ENCODE data around the gene ACO2.

Gene ACO2

GRCh38 chr22:41444360-41445128 is 24.4 kb upstream of the ACO2 start (continued):
- TF ChIP-seq ZNF354C (tag by site-specific recombination; IDR thresholded peaks at IDR 0.05; ENCODE audit: borderline replicate concordance, low read depth): no peak
- 0 out of 2 replicates have a peak, but pooled peaks have one; percentile 26 for TF ChIP-seq ZNF324 (tag by site-specific recombination; IDR thresholded peaks at IDR 0.05)
- TF ChIP-seq ZNF416 (tag by site-specific recombination; IDR thresholded peaks at IDR 0.05): no peak
- TF ChIP-seq ZNF140 (tag by site-specific recombination; IDR thresholded peaks at IDR 0.05): no peak
- TF ChIP-seq ZNF404 (tag by site-specific recombination; IDR thresholded peaks at IDR 0.05): no peak
- no peak for TF ChIP-seq KLF17 (tag by site-specific recombination; IDR thresholded peaks at IDR 0.05)
- peak; percentile 74 for TF ChIP-seq EGR2 (tag by site-specific recombination; IDR thresholded peaks at IDR 0.05; ENCODE audit: low read depth)
- TF ChIP-seq ZNF623 (tag by site-specific recombination; IDR thresholded peaks at IDR 0.05): 0 out of 2 replicates have a peak, but pooled peaks have one; percentile 13
- no peak for TF ChIP-seq ZNF274 (IDR thresholded peaks at IDR 0.05; ENCODE audit: low read length)
- no peak for TF ChIP-seq ZNF274 (tag by site-specific recombination; IDR thresholded peaks at IDR 0.05; ENCODE audit: borderline replicate concordance)
- no peak for TF ChIP-seq ZNF664 (tag by site-specific recombination; IDR thresholded peaks at IDR 0.05)
- no peak for TF ChIP-seq ZNF311 (tag by site-specific recombination; IDR thresholded peaks at IDR 0.05; ENCODE audit: borderline replicate concordance)
- TF ChIP-seq ZNF266 (tag by site-specific recombination; IDR thresholded peaks at IDR 0.05; ENCODE audit: low read depth): no peak
- TF ChIP-seq SP2 (tag by site-specific recombination; IDR thresholded peaks at IDR 0.05): peak; percentile 71
- TF ChIP-seq ZSCAN4 (tag by site-specific recombination; IDR thresholded peaks at IDR 0.05): no peak
- TF ChIP-seq OSR2 (tag by site-specific recombination; IDR thresholded peaks at IDR 0.05): no peak
- peak; percentile 97 for TF ChIP-seq ZNF692 (tag by site-specific recombination; IDR thresholded peaks at IDR 0.05)
- no peak for TF ChIP-seq ZNF660 (tag by site-specific recombination; IDR thresholded peaks at IDR 0.05)

GRCh38 chr22:41445129-41446056 is 23.5 kb upstream of the ACO2 start:
- CTCF ChIA-PET: interaction anchor here (0.7 to 5.3 kb wide), 6 partner anchors 8 to 72 kb away, joined by 3 to 33 read pairs (median 5); partner anchors contain the start of gene PHF5A
- H3K9me3 ChIP-seq (ENCODE audit: control insufficient read depth, insufficient read depth, low read depth, low read length): no peaks in the 10 kb centered on the region
- POLR2A ChIA-PET: interaction anchor here (0.5 to 8.3 kb wide), 32 partner anchors 8 to 589 kb away, joined by 3 to 214 read pairs (median 6); partner anchors contain the start of genes ACO2, CSDC2, DESI1 and PHF5A
- peaks cover 10 to 40% of the 10 kb centered on the region in 2 experiments for H3K36me3 ChIP-seq (ENCODE audit: control insufficient read depth in 2 of 2, insufficient read depth in 1 of 2, low read length in 2 of 2)
- no peaks in the 10 kb centered on the region for H3K4me1 ChIP-seq (ENCODE audit: control insufficient read depth, insufficient read depth, low read length)
- H3K4me3 ChIP-seq (ENCODE audit: low read depth, low read length): peak overlapping the region; percentile 90
- peak overlapping the region; percentile 100 for H3K27ac ChIP-seq (ENCODE audit: extremely low read depth, low read depth, low read length)
- TF ChIP-seq ATF2 (tag by site-specific recombination; IDR thresholded peaks at IDR 0.05; ENCODE audit: low read depth) (no peak), SETDB1 (IDR thresholded peaks at IDR 0.05; ENCODE audit: insufficient read length, low read length) (no peak), ZSCAN5A (tag by site-specific recombination; IDR thresholded peaks at IDR 0.05) (no peak), OSR2 (tag by site-specific recombination; IDR thresholded peaks at IDR 0.05) (peak; percentile 63; the same call in 1 of the 2 replicates), ZNF19 (tag by site-specific recombination; IDR thresholded peaks at IDR 0.05; ENCODE audit: low read depth) (no peak), ELK4 (IDR thresholded peaks at IDR 0.05; ENCODE audit: borderline replicate concordance, low read depth, low read length) (no peak), ZNF184 (tag by site-specific recombination; IDR thresholded peaks at IDR 0.05) (no peak), ZNF501 (tag by site-specific recombination; IDR thresholded peaks at IDR 0.05) (0 out of 2 replicates have a peak, but pooled peaks have one; percentile 58), ZNF37A (tag by site-specific recombination; IDR thresholded peaks at IDR 0.05) (no peak)
